Erythroblast (primary cell): ENCODE data around the gene C14orf39.

Experiments
- GATA1 ChIP-seq: IDR thresholded peaks from 2 replicates; pipeline ENCODE4 v1.6.1; 2011; ENCODE audit warnings: low read depth, mild to moderate bottlenecking, control low read depth, low read length, moderate library complexity
- POLR2A ChIP-seq: IDR thresholded peaks from 2 replicates; pipeline ENCODE4 v1.6.1; 2011; ENCODE audit warnings: mild to moderate bottlenecking, low read length

DNA sequence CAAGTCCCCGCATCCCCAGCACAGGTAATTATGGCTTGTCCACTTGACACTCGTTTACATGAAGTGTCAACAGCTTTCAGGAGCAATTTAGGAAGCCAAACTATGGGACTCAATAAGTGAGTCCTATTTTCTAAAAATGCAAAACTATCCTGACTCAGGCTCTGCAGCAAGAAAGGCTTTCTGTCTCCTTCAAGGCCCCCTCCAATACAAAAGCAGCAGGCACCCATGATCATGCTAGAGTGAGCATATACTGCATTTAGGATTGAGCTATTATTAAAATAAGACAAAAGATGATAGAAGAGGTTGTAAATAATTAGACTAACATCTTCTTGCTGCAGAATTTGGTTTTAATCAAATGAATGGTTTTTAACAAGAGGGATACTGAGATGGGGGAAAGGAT lies 26.3 kb upstream of the C14orf39 start:
- no peak for TF ChIP-seq POLR2A
- TF ChIP-seq GATA1, result no peak
